Measurements from ENCODE around the gene ACTL10. TPM values are rescaled to one million over a fixed set of nuclear protein-coding genes. Genes with fewer than 3 reads are reported as not detected.
A peak's percentile ranks its signal among the peaks of the same experiment; 100 is the strongest.

The ACTL10 gene
- polyA plus RNA-seq, 10 donors = 0.11 to 0.43 (median 0.33) TPM

DNA sequence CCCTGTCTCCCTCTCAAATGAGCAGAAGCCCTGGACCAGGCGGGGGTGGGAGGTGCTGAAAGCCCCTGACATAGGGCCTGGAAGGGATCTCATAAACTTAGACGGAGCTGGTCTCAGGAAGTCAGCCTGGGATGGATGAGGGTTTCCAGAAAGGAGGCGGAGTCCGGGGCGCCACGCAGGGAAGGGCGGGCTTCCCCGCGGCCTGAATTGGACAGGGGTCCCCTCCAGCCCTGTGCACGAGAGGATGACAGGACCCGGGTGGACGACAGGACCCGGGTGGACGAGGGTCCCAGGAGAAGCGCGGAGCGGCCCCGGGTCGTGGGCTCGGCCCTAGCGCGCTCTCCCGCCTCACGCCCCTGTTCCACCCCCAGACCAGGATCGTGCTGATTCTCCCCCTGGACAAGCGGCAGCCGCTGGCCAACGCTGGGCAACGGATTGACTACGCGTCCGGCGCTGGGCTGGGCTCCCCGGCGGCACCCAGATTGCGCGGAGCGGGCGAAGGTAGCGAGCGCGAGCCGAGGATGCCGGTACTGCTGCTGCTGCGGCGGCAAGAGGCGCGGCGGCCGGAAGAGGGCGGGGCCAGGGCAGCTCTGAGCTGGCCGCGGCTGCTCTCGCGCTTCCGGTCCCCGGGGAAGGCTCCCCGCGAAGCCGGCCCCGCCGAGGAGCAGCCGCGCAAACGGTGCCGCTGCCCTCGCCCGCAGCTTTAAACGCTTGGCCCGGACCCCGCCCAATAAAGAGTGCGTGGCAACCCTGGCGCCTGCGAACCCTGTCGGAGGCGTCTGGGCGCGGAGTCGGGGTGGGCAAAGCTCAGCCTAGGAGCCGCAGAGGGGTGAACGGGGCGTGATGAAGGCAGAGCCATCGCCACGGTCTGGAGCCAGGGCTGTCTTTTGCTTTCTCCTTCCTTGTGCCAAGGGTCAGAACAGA is 3.3 kb upstream of the ACTL10 start:
- peak; percentile 65 to 93 (median 80) for DNase-seq

DNA sequence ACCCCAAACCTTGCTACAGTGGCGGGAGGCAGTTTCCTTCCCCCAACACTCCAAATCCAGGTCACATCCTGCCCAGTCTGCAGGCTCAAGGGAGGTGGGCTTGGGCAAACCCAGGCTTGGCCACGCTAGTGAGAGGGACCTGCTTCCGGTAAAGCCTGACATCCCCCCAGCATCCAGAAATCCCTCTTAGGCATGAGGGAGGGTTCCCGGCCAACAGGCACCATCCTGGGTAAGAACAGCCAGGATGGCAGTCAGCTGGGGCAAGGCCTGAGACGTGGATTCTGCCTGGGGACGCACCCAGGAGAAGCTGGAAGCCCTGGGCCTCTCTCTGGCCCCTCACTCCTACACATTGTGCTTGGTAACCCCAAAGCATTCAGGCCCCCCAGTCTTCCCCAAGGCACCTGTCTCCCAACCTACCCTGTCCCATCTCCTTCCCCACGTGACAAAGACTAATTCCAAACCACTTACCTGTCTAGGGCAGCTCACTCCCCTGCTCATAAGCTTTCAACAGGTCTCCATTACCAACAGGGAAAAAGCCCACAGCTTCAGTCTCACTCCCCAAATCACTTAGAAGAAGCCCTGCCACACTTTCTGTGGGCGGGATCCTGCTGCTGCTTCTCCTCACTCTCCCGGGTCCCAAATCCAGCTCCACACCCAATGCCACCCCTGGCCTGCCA is 2.5 kb upstream of the ACTL10 start:
- no peak for DNase-seq

DNA sequence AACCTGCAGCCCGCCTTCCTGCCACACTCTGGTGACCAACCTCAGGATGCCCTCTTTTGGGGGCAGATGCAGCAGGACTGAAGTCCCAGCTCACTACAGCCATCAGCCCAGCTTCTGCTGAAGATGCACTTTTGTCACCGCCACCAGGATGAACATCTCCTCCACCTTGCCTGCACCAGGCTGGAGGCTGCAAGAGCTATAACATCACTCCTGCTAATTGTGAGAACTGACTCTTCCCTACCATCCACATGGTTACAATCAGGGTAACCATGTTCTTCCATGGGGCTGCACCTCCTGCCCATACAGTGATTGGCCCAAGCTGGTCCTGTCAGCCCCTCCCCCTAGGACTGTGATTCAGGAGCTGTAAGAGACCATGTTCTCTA is 2.0 kb upstream of the ACTL10 start:
- no peak for DNase-seq

DNA sequence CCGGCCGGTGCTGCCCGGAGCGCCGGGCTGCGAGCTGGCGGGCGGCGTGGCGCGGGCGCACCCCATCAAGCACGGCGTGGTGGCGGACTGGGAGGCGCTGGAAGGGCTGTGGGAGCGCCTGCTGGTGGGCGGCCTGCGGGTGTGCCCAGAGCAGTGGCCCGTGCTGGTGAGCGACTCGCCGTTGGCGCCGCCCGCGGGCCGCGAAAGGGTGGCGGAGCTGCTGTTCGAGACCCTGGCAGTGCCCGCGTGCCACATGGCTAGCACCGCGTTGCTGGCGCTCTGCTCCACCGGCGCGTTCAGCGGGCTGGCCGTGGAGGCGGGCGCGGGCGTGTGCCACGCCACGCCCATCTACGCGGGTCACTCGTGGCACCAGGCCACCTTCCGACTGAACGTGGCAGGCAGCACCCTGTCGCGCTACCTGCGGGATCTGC is 517 bp downstream of the ACTL10 start:
- DNase-seq = peak in 1 of 3 donors; percentile 68

DNA sequence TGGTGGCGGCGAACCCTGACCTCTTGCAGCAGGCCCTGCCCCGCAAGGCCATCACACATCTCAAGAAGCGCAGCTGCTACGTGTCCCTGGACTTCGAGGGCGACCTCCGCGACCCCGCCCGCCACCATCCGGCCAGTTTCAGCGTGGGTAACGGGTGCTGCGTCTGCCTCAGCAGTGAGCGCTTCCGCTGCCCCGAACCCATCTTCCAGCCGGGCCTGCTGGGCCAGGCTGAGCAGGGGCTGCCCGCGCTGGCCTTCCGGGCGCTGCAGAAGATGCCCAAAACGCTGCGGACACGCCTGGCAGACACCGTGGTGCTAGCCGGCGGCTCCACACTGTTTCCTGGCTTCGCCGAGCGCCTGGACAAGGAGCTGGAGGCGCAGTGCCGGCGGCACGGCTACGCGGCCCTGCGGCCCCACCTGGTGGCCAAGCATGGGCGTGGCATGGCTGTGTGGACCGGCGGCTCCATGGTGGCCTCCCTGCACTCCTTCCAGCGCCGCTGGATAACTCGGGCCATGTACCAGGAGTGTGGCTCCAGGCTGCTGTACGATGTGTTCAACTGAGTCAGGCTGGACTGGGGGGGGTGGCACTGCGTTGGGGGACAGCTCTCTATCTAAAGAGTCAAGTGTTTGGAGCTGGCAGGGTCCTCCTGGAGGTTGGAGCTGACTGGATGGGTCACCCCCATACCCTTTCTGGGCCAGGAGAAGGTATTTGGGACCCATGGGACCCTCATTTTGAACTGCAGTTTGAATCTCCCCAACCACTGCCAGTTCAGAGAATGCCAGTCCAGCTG is 1.1 kb downstream of the ACTL10 start:
- DNase-seq = peak; percentile 63 to 92 (median 78)

DNA sequence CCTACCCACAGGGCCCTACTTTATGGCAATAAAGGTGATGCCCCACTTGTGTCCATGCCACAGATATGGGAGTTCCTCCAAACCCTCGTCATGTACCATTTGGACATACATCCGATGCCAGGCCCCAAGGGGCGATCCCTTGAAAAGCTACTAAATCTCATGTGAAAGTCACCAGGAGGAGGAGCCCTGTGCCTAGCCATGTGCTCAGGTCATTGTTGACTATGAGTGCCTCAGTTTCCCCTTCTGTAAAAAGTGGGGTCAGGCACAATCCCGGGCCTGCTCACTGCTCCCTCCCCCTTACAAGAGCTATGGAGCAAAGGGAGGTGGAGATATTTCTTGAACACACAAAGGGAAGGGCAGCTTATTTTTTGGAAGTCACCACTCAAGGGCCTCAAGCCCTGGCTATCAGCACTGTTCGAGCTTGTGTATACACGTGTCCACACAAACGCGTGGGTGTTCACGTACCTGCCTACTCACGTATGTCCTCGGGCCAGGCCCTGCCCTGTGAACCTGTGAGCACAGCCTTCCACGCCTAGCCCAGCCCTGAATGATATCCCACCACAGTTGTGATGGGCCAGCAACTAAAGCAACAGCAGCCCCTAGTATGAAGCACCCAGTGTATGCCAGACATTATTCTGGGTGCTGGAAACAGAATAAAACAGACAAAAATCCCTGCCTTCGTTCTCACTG is 1.9 kb downstream of the ACTL10 start:
- DNase-seq = no peak

DNA sequence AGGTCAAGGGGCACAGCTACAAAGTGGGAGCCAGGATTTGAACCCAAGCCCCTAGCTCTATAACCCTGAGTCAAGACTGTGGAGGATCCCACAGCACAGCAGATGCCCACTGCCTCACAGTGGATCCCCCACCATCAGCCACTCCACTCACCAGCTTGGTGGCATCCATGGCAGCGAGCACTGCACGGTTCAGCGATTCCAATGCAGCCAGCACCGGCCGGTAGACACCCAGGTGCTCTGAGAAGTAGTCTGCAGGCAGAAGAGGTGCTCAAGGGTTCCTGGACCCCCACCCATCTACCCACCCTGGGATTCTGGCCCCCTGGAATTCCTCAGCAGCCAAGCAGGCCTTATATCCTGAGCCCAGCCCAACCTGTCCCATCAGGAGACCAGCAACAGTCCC is 2.5 kb downstream of the ACTL10 start:
- DNase-seq = no peak

DNA sequence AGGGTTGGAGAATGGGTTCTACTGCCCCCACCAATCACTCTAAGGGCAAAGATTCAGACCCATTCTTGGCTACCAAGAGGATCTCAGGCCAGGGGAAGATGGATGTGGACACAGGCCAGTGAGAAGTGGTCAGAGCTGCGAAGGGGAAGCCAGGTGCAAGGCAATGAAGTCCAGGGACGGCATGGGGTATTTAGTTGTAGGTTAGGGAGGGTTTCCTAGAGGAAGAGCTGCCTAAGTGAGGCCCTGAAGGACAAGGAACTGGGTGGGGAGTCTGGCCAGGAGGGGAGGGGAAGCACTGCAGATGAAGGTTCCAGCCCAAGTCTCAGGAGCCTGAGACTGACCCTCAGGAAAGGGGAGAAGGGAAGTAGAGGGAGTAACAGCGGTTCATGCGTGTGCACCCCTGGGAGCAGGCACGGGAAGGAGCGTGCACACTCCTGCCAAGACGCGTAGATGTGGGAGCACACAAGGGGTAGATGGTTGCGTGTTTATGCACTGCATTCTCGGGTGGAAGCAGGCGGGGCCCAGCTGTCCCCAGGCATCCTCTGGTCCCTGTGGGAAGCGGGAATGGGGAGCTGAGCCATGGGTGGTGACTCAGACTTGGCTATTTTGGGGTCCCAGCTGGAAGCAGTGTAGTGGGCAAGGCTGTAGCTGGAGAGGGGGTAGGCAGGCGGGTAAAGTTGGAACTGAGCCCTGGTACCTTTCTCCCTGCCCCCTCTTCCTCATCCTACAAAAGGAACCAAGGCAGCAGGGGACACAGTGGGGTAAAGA is 3.3 kb downstream of the ACTL10 start:
- no peak for DNase-seq

DNA sequence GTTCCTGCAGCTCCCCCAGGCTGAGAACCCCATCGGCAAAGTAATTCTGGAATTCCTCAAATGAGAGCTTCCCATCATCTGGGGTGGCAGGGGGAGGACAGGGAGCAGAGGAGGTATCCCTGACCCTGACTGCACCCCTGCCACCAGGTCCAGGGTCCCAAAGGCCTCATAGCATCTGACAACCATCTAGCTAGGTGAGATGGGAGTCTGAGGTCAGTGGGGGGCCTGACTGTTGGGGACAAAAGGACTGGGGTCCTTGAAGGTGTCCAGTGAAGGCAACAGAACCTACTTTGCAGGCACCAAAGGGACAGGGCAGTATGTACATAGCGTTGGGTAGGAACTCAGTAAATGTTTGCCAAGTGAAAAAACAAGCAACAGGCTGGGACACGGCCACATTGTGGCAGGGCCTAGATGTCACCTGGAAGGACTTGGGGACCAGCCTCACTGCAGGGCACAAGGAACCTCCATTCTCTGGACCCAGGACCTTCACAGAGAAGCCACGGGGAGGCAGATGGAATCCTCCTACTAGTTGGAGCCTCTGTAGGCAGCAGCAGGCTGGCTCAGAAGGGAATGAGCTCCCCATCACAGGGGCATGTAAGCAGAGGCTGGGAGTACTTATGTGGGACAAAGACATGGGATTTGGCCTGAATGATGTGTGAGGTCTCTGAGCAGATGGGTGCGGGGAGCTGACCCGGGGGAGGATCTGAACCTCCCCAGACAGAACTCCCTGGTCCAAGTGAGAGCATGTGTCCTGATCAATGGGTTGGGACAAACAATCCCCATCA is 4.2 kb downstream of the ACTL10 start:
- no peak for DNase-seq

DNA sequence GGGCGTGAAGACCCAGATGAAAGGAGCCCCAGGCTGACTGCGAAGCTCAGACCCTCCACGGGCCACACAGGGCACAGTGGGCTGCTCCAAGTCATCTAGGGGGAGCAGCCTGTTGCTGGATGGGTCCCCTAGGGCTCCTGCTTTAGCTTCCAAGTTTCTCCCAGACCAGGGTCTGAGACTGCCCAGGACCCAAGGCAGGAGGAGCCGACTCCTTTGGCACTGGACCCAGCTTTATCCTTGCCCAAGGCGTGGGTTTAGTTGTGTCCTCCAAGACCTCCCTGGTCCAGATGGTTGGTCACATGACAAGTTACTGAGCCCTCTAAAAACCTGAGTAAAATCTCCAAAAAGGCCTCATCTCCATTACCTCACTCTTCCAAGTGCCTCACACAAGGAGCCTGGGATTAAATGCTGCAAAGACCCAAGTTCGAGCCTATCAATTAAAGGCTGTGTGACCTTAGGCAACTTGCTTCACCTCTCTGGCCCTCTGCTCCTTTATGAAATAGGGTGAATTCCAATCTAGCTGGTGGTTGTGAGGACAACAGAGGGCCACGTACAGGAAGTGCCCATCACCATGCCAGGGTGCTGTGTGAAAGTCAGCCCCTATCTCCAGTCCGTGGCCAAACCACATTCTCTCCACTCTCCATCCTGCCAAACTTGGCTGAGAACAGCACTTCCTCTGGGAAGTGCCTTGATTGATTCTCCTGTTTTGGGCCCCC is 5.0 kb downstream of the ACTL10 start:
- DNase-seq = no peak

DNA sequence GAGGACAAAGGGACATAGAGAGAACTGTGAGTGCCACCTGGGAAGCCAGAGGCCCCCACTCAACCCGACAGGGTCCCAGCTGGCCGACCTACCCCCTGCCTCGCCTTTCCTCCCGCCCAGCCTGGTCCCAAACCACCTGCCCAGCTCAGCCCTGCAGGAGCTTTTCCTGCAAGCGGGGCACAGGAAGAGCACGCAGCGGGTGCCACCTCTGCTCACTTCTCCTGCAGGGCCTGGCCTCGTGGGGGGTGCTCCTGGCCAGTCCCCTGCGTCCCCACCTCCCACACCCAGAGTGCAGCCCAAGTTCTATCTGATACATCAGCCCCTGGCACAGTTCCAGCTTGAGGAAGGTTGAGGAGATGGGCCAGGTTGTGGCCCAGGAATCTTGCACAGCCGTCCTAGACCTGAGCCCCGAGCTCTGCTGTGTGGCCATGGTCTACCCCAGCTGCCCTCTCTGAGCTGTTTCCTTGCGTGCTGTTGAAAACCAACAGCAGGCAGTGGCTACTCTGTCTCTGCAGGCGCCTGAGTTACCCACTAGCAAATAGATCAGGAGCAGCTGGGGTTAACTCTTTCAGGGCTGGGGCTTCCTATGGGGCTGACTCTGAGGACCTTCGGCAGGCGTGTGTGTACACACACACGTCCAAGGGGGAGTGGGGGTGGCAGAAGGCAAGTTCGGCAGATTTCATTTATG is 5.8 kb downstream of the ACTL10 start:
- DNase-seq = no peak

DNA sequence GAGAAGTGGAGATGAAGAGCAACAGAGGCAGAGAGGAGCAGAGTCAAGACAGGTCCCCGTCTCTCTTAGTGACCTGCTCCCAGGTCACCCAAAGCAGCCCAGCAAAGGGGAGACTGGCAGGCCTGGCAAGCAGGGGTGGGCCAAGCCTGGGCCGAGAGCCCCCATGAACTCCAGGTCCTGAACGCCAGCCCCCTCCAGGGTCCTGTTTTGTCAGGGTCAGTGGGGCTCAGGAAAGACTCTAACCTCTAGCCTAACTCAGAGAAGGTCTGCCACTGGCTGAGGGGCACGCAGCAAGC is 6.3 kb downstream of the ACTL10 start:
- no peak for DNase-seq

DNA sequence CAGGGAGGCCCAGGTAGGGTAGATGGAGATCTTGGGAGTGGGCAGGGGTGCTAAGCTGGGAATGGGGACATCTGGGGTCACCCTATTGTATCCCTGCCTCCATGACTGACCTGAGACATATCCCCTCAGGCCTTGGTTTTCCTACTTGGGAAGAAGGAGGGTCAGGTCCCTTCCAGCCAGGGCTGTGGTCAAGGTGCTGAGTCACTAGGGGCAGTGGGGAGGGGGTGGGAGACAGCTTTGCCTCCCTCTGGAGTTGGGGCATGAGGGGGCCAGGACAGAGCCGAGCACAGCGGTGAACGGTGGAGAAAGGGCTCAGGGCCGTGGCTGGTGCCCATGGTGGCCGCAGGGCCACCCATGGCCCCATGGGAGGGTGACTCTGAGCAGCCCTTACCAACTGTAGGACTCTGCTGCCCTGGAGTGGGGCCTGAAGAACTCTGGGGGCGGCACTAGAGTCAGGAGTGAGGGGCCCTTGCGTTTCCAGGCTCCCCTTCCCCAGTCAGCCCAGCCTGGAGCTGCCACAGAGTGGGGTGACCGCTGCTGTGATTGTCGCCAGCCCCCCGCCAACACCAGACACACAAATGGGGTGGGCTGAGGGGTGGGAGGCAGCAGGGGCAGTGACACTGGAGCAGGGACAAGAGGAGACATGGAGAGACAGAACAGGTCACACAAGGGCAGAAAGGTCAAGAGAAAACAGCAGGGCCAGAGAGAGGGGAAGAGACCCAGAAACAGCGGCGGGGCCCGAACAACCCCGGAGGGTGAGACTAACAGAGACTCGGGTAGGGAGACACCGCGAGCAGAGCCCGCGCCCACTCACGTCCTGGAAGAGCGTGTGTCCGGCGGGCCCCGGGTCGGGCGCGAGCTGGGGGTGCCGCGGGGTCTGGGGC is 6.9 kb downstream of the ACTL10 start:
- no peak for DNase-seq

DNA sequence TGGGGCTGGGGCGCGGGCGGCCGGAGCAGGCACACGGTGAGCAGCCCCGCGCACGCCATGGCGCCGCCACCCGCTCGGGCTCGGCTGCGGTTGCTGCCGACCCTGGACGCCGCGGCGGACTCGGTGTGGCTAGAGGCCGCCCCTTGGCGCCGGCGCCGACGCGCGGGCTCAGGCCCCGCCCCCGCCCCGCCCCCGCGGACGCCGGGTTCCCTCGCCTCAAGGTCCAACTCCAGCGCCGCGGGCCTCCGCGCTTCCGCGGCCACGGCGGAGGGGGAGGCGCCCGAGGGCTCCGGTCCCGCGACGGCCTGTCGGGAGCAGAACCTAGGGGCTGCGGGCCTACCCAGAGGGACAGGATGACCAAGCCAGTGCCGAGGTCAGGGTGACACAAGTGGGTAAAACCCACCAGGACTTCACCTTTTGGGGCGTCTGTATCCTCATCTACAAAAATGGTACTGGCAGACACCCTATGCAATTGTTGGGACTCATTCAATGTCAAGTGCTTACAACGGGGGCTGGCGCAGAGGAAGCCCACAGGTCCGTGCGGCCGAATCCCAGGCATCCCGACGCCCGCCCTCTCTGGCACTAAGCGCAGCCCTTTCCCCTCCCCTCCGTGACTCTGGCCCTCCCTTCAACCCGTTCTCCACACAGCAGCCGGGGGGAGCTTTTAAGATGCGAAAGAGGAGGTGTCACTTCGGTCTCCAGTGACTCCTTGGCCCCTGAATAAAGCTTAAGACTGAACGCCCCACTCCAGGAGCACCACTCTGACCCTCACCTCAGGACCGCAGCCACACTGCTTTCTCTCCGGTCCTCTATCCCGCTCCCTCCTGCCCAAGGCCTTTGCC is 7.8 kb downstream of the ACTL10 start, which contains the start of gene NECAB3:
NECAB3 (minus strand) TSS at position 135 of the 842 bp plus-strand sequence; CDS start at position 59, 76 bp downstream.
- peak; percentile 78 to 92 (median 85) for DNase-seq

DNA sequence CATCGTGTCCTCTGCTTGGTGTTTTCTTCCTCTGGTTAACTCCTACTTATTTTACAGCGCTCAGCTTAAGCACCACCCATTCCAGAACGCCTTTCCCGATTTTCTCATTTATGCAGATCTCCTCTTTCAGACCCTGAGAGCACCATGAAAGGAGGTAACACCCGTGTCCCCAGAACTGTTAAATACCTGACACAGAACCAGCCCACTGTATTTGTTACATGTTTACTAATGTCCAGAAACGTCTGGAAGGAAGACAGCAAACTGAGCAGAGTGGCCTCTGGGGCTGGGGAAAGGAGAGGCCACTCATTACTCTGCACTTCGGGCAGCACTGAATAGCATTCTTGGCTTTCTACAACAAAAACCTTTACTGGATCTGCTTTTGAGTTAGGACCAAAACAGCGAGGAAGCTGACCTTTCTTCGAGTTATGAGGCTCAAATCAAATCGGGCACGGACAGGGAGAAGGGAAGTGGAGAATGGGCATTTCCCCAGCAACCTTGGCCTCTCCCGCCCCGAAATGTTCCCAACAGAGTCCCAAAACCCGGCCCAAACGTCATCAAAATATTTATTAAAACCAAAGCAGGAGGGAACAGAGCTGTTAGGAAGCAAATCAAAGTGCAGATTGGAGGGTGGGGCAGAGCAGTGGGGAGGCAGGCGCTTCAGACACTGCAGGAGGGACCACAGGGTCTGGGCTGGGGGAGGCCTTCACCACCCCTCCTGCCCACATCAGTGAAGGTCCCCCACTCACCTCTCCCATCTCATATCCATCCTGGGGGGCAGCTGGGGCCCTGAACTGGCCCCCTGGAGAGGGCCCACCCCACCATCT is 8.6 kb downstream of the ACTL10 start:
- no peak for DNase-seq

DNA sequence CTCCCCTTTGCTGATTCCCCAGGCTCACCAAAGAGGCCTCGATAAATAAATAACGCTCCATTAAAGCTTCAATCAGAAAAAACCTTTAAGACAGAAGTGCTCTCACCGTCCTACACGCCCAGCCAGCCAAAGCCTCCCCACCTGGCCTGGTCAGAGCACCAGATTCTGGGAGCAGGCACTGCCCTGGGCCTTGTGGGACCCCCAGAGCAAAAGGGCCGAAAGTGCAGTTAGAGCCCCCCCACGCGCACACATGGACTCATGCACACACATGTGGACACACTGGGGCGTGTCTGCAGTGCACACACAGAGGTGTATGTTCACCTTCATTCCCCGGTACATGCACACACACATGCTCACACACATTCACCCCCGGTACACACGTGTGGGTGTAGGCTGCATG is 9.4 kb downstream of the ACTL10 start:
- no peak for DNase-seq

Data from muscle of back (tissue), 11 donors.